ENCODE data around the gene BRD3. TPM values are rescaled to one million over a fixed set of nuclear protein-coding genes. Genes with fewer than 3 reads are reported as not detected.
A peak's percentile ranks its signal among the peaks of the same experiment; 100 is the strongest.

BRD3 gene
- total RNA-seq, 1 donor = 6.9 TPM

- H3K4me3 ChIP-seq (ENCODE audit: insufficient read depth, low read length) = no peak overlapping the region
- no peaks in the 10 kb centered on the region for H4K20me1 ChIP-seq (ENCODE audit: insufficient read depth, low read length)
- DNase-seq (ENCODE audit: insufficient read length, low spot score, missing footprints) = peak; percentile 35
- H3K4me2 ChIP-seq (ENCODE audit: insufficient read depth, low read length) = no peak overlapping the region
- no peak overlapping the region for H2AFZ ChIP-seq (ENCODE audit: low read length)
- H3K9me3 ChIP-seq (ENCODE audit: low read depth, low read length) = no peaks in the 10 kb centered on the region
- no peaks in the 10 kb centered on the region for H3K79me2 ChIP-seq (ENCODE audit: insufficient read depth, low read length)
- H3K4me1 ChIP-seq (ENCODE audit: insufficient read depth, low read length) = no peaks in the 10 kb centered on the region
- TF ChIP-seq CTCF (IDR thresholded peaks at IDR 0.05; ENCODE audit: extremely low read depth, low read depth, low read length) = no peak
- no peaks in the 10 kb centered on the region for H3K36me3 ChIP-seq (ENCODE audit: insufficient read depth, low read length)
- no peaks in the 10 kb centered on the region for H3K27me3 ChIP-seq (ENCODE audit: insufficient read depth, low read length)
- no peak overlapping the region for H3K27ac ChIP-seq (ENCODE audit: low read depth, low read length)
Observed at GRCh38 chr9:134010310-134011173, 57.3 kb downstream of the BRD3 start.

- DNase-seq (ENCODE audit: insufficient read length, low spot score, missing footprints) = peak; percentile 44
- H3K4me1 ChIP-seq (ENCODE audit: insufficient read depth, low read length) = no peaks in the 10 kb centered on the region
- no peaks in the 10 kb centered on the region for H3K27me3 ChIP-seq (ENCODE audit: insufficient read depth, low read length)
- H3K79me2 ChIP-seq (ENCODE audit: insufficient read depth, low read length) = no peaks in the 10 kb centered on the region
- H3K9me3 ChIP-seq (ENCODE audit: low read depth, low read length) = no peaks in the 10 kb centered on the region
- H3K4me2 ChIP-seq (ENCODE audit: insufficient read depth, low read length) = no peak overlapping the region
- no peak overlapping the region for H3K4me3 ChIP-seq (ENCODE audit: insufficient read depth, low read length)
- no peak overlapping the region for H3K27ac ChIP-seq (ENCODE audit: low read depth, low read length)
- H2AFZ ChIP-seq (ENCODE audit: low read length) = no peak overlapping the region
- no peaks in the 10 kb centered on the region for H4K20me1 ChIP-seq (ENCODE audit: insufficient read depth, low read length)
- TF ChIP-seq CTCF (IDR thresholded peaks at IDR 0.05; ENCODE audit: extremely low read depth, low read depth, low read length) = no peak
- H3K36me3 ChIP-seq (ENCODE audit: insufficient read depth, low read length) = no peaks in the 10 kb centered on the region
Observed at GRCh38 chr9:134007571-134007970, 60.3 kb downstream of the BRD3 start.

GRCh38 chr9:134007150-134007549, 60.7 kb downstream of the BRD3 start:
- DNase-seq (ENCODE audit: insufficient read length, low spot score, missing footprints) = peak; percentile 56
- Histone ChIP-seq H3K4me2 (ENCODE audit: insufficient read depth, low read length) (no peak overlapping the region), H3K79me2 (ENCODE audit: insufficient read depth, low read length) (no peaks in the 10 kb centered on the region), H4K20me1 (ENCODE audit: insufficient read depth, low read length) (no peaks in the 10 kb centered on the region), H3K27ac (ENCODE audit: low read depth, low read length) (no peak overlapping the region), H3K27me3 (ENCODE audit: insufficient read depth, low read length) (no peaks in the 10 kb centered on the region), H3K4me1 (ENCODE audit: insufficient read depth, low read length) (no peaks in the 10 kb centered on the region), H3K4me3 (ENCODE audit: insufficient read depth, low read length) (no peak overlapping the region), H3K9me3 (ENCODE audit: low read depth, low read length) (no peaks in the 10 kb centered on the region), H3K36me3 (ENCODE audit: insufficient read depth, low read length) (no peaks in the 10 kb centered on the region), H2AFZ (ENCODE audit: low read length) (no peak overlapping the region)
- no peak for TF ChIP-seq CTCF (IDR thresholded peaks at IDR 0.05; ENCODE audit: extremely low read depth, low read depth, low read length)

- Histone ChIP-seq H3K4me3 (ENCODE audit: insufficient read depth, low read length) (no peak overlapping the region), H3K9me3 (ENCODE audit: low read depth, low read length) (no peaks in the 10 kb centered on the region), H3K27me3 (ENCODE audit: insufficient read depth, low read length) (no peaks in the 10 kb centered on the region), H2AFZ (ENCODE audit: low read length) (no peak overlapping the region), H3K4me1 (ENCODE audit: insufficient read depth, low read length) (no peaks in the 10 kb centered on the region), H3K27ac (ENCODE audit: low read depth, low read length) (no peak overlapping the region), H3K36me3 (ENCODE audit: insufficient read depth, low read length) (no peaks in the 10 kb centered on the region), H3K4me2 (ENCODE audit: insufficient read depth, low read length) (no peak overlapping the region), H3K79me2 (ENCODE audit: insufficient read depth, low read length) (no peaks in the 10 kb centered on the region), H4K20me1 (ENCODE audit: insufficient read depth, low read length) (no peaks in the 10 kb centered on the region)
- DNase-seq (ENCODE audit: insufficient read length, low spot score, missing footprints) = peak; percentile 49
- no peak for TF ChIP-seq CTCF (IDR thresholded peaks at IDR 0.05; ENCODE audit: extremely low read depth, low read depth, low read length)
Observed at GRCh38 chr9:134005381-134005780, 62.4 kb downstream of the BRD3 start.
